SU-DHL-6 (cell line): Measurements from ENCODE around the gene ABCD1.

Experiments used
- H2AFZ ChIP-seq: fragments of 200-600 bp; sonication (generic); 2 replicates; pipeline ENCODE4 v1.6.1; 2014; ENCODE audit warnings: low read depth, mild to moderate bottlenecking, moderate library complexity, mixed read lengths, antibody characterized with exemption, low read length; ENCODE audit not compliant: severe bottlenecking
- H3F3A ChIP-seq: fragments of 200-600 bp; shearing (Covaris generic); 2 replicates; pipeline ENCODE4 v1.6.0; 2016; ENCODE audit warnings: antibody characterized with exemption, mild to moderate bottlenecking; ENCODE audit not compliant: insufficient read depth
- H3K27ac ChIP-seq: fragments of 200-600 bp; sonication (generic); 2 replicates; pipeline ENCODE4 v1.5.1; 2016; ENCODE audit warnings: low read depth, mild to moderate bottlenecking, low read length, moderate library complexity, mixed read lengths
- H3K27me3 ChIP-seq: fragments of 200-600 bp; sonication (generic), shearing (Covaris generic); 2 replicates; pipeline ENCODE4 v1.6.0; 2014; ENCODE audit warnings: mild to moderate bottlenecking, low read length
- H3K36me3 ChIP-seq: fragments of 200-600 bp; sonication (generic); 2 replicates; pipeline ENCODE4 v1.6.1; 2014; ENCODE audit warnings: mild to moderate bottlenecking, low read length, mixed read lengths
- H3K4me2 ChIP-seq: fragments of 300-600, 200-600 bp; shearing (Covaris generic), sonication (generic); 2 replicates; pipeline ENCODE4 v1.6.0; 2014; ENCODE audit warnings: low read length, low read depth, mild to moderate bottlenecking; ENCODE audit not compliant: poor library complexity, severe bottlenecking
- H3K4me3 ChIP-seq: fragments of 200-600 bp; sonication (generic); 2 replicates; pipeline ENCODE4 v1.5.1; 2014; ENCODE audit warnings: antibody characterized with exemption, low read length, mild to moderate bottlenecking, mixed read lengths; ENCODE audit not compliant: insufficient read depth, poor library complexity, severe bottlenecking
- H3K79me2 ChIP-seq: fragments of 200-600 bp; sonication (generic); 2 replicates; pipeline ENCODE4 v1.6.1; 2014; ENCODE audit warnings: mild to moderate bottlenecking, low read length, moderate library complexity; ENCODE audit not compliant: insufficient read depth
- H3K9ac ChIP-seq: fragments of 200-600 bp; sonication (generic); 2 replicates; pipeline ENCODE4 v1.7.0; 2014; ENCODE audit warnings: mild to moderate bottlenecking, low read length
- H3K9me2 ChIP-seq: fragments of 200-600 bp; sonication (generic); replicated peaks from 2 replicates; pipeline ENCODE4 v1.6.1; 2014; ENCODE audit warnings: low read length; ENCODE audit not compliant: insufficient read depth
- H3K9me3 ChIP-seq: fragments of 200-600 bp; sonication (generic); 2 replicates; pipeline ENCODE4 v1.6.1; 2014; ENCODE audit warnings: low read length, mixed read lengths; ENCODE audit not compliant: insufficient read depth
- H4K20me1 ChIP-seq: fragments of 200-600 bp; sonication (generic); 2 replicates; pipeline ENCODE4 v1.6.1; 2014; ENCODE audit warnings: low read depth, mild to moderate bottlenecking, antibody characterized with exemption, low read length, moderate library complexity, mixed read lengths
- CTCF ChIP-seq: fragments of 200-600 bp; sonication (generic); IDR thresholded peaks from one replicate; pipeline ENCODE4 v1.5.1; 2017; ENCODE audit warnings: antibody characterized with exemption, mild to moderate bottlenecking, low read length, moderate library complexity; ENCODE audit not compliant: insufficient read depth, poor library complexity, severe bottlenecking
- EZH2phosphoT487 ChIP-seq: fragments of 200-600 bp; sonication (generic), shearing (Covaris generic); conservative IDR thresholded peaks from 2 replicates; pipeline ENCODE4 v1.6.1; 2018; ENCODE audit warnings: mild to moderate bottlenecking, antibody characterized with exemption, low read length, moderate library complexity, mixed read lengths

ABCD1 gene

GRCh38 chrX:153764786-153765137 is 40.1 kb downstream of the ABCD1 start:
- Histone ChIP-seq H3K4me2 (no peak overlapping the region), H3K27me3 (no peaks in the 10 kb centered on the region), H3K9me2 (no peaks in the 10 kb centered on the region), H3K4me3 (no peak overlapping the region), H4K20me1 (no peaks in the 10 kb centered on the region), H3K27ac (no peak overlapping the region), H3F3A (no peaks in the 10 kb centered on the region), H3K36me3 (no peaks in the 10 kb centered on the region), H3K9ac (no peak overlapping the region), H2AFZ (no peak overlapping the region), H3K9me3 (no peaks in the 10 kb centered on the region), H3K79me2 (no peaks in the 10 kb centered on the region)
- TF ChIP-seq CTCF: no peak
- no peak for TF ChIP-seq EZH2phosphoT487

- Histone ChIP-seq H3K4me2 (no peak overlapping the region), H3K79me2 (no peaks in the 10 kb centered on the region), H3K9me3 (no peaks in the 10 kb centered on the region), H4K20me1 (no peaks in the 10 kb centered on the region), H3K27ac (no peak overlapping the region), H3K9me2 (no peaks in the 10 kb centered on the region), H2AFZ (no peak overlapping the region), H3K4me3 (no peak overlapping the region), H3K36me3 (no peaks in the 10 kb centered on the region), H3K27me3 (no peaks in the 10 kb centered on the region), H3K9ac (no peak overlapping the region), H3F3A (no peaks in the 10 kb centered on the region)
- no peak for TF ChIP-seq CTCF
- TF ChIP-seq EZH2phosphoT487: no peak
Observed at GRCh38 chrX:153765138-153766079, 40.8 kb downstream of the ABCD1 start.

- no peaks in the 10 kb centered on the region for H3K36me3 ChIP-seq
- H4K20me1 ChIP-seq: no peaks in the 10 kb centered on the region
- H3K4me2 ChIP-seq: no peak overlapping the region
- H3K9me2 ChIP-seq: no peaks in the 10 kb centered on the region
- no peaks in the 10 kb centered on the region for H3K27me3 ChIP-seq
- no peaks in the 10 kb centered on the region for H3K9me3 ChIP-seq
- H3K4me3 ChIP-seq: no peak overlapping the region
- no peak for TF ChIP-seq EZH2phosphoT487
- no peak for TF ChIP-seq CTCF
- no peaks in the 10 kb centered on the region for H3K79me2 ChIP-seq
- no peak overlapping the region for H3K9ac ChIP-seq
- H3F3A ChIP-seq: no peaks in the 10 kb centered on the region
- H3K27ac ChIP-seq: no peak overlapping the region
- no peak overlapping the region for H2AFZ ChIP-seq
Observed at GRCh38 chrX:153766098-153766817, 41.6 kb downstream of the ABCD1 start.
